ENCODE data around the gene PPP1R2.

- TF ChIP-seq, protein P1, sequence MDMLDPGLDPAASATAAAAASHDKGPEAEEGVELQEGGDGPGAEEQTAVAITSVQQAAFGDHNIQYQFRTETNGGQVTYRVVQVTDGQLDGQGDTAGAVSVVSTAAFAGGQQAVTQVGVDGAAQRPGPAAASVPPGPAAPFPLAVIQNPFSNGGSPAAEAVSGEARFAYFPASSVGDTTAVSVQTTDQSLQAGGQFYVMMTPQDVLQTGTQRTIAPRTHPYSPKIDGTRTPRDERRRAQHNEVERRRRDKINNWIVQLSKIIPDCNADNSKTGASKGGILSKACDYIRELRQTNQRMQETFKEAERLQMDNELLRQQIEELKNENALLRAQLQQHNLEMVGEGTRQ (IDR thresholded peaks at IDR 0.05; ENCODE audit: borderline replicate concordance, low read depth, low read length) = no peak
- TF ChIP-seq, protein P2, sequence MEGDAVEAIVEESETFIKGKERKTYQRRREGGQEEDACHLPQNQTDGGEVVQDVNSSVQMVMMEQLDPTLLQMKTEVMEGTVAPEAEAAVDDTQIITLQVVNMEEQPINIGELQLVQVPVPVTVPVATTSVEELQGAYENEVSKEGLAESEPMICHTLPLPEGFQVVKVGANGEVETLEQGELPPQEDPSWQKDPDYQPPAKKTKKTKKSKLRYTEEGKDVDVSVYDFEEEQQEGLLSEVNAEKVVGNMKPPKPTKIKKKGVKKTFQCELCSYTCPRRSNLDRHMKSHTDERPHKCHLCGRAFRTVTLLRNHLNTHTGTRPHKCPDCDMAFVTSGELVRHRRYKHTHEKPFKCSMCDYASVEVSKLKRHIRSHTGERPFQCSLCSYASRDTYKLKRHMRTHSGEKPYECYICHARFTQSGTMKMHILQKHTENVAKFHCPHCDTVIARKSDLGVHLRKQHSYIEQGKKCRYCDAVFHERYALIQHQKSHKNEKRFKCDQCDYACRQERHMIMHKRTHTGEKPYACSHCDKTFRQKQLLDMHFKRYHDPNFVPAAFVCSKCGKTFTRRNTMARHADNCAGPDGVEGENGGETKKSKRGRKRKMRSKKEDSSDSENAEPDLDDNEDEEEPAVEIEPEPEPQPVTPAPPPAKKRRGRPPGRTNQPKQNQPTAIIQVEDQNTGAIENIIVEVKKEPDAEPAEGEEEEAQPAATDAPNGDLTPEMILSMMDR (IDR thresholded peaks at IDR 0.05) = no peak
- TF ChIP-seq SMC3 (IDR thresholded peaks at IDR 0.05; ENCODE audit: low read depth, low read length) = no peak
Measured at GRCh38 chr3:195548987-195549386, 5.9 kb upstream of the PPP1R2 start.

All from SK-N-SH (cell line).